HepG2 (cell line): ENCODE results near the gene SNX9. TPM values are rescaled to one million over a fixed set of nuclear protein-coding genes. Genes with fewer than 3 reads are reported as not detected.

ENCODE experiments used
- CCDC6 ChIP-seq: sonication (generic); formaldehyde crosslinking; IDR thresholded peaks from 2 replicates; pipeline ENCODE4 v1.8.1; 2022; ENCODE audit warnings: mild to moderate bottlenecking, missing genetic modification reagents, moderate library complexity
- ELF1 ChIP-seq: sonication (generic); formaldehyde crosslinking; IDR thresholded peaks from 2 replicates; pipeline ENCODE4 v1.4.0; 2020; ENCODE audit warnings: missing genetic modification reagents
- FOXK2 ChIP-seq: fragments of 450-650 bp; IDR thresholded peaks from 2 replicates; pipeline ENCODE4 v1.6.1; 2016
- GTF2F1 ChIP-seq: fragments of 150-350 bp; IDR thresholded peaks from 2 replicates; pipeline ENCODE4 v1.6.1; 2014; ENCODE audit warnings: low read length
- KLF13 ChIP-seq: sonication (generic); formaldehyde crosslinking; IDR thresholded peaks from 2 replicates; pipeline ENCODE4 v1.4.0; 2020; ENCODE audit warnings: mild to moderate bottlenecking, missing genetic modification reagents
- KLF16 ChIP-seq, 2 experiments: sonication (generic) in 1 of 2; formaldehyde crosslinking in 1 of 2; IDR thresholded peaks; 2 replicates each; pipeline versions ENCODE4 v1.6.1 to v1.8.0; 2016 to 2023; ENCODE audit warnings: missing genetic modification reagents in 2 of 2, missing compliant biosample characterization in 1 of 2
- MXI1 ChIP-seq: IDR thresholded peaks from 3 replicates; pipeline ENCODE4 v1.6.1; 2012; ENCODE audit warnings: low read depth, low read length, inconsistent platforms, borderline replicate concordance
- NCOA2 ChIP-seq: sonication (generic); formaldehyde crosslinking; IDR thresholded peaks from 2 replicates; pipeline ENCODE4 v1.8.0; 2022; ENCODE audit warnings: inconsistent platforms
- NRL ChIP-seq: sonication (generic); formaldehyde crosslinking; IDR thresholded peaks from 2 replicates; pipeline ENCODE4 v1.5.0; 2020; ENCODE audit warnings: missing genetic modification reagents, mild to moderate bottlenecking, moderate library complexity, borderline replicate concordance
- RCOR2 ChIP-seq: IDR thresholded peaks from 2 replicates; pipeline ENCODE4 v1.6.1; 2016; ENCODE audit warnings: missing biosample characterization, missing genetic modification reagents
- RFX1 ChIP-seq: fragments of 450-650 bp; IDR thresholded peaks from 2 replicates; pipeline ENCODE4 v1.6.1; 2017
- SAP130 ChIP-seq: IDR thresholded peaks from 2 replicates; pipeline ENCODE4 v1.6.1; 2016; ENCODE audit warnings: low read depth
- TARDBP ChIP-seq: sonication (generic); formaldehyde crosslinking; IDR thresholded peaks from 2 replicates; pipeline ENCODE4 v1.8.0; 2022; ENCODE audit warnings: mild to moderate bottlenecking, missing genetic modification reagents
- TBX3 ChIP-seq: fragments of 450-650 bp; IDR thresholded peaks from 2 replicates; pipeline ENCODE4 v1.6.1; 2017; ENCODE audit warnings: antibody characterized with exemption, mild to moderate bottlenecking, inconsistent platforms, borderline replicate concordance
- TIGD3 ChIP-seq: sonication (generic); formaldehyde crosslinking; IDR thresholded peaks from 2 replicates; pipeline ENCODE4 v1.5.1; 2020; ENCODE audit warnings: mild to moderate bottlenecking, missing genetic modification reagents, borderline replicate concordance
- TOPORS ChIP-seq: sonication (generic); formaldehyde crosslinking; IDR thresholded peaks from 2 replicates; pipeline ENCODE4 v1.8.0; 2023; ENCODE audit warnings: mild to moderate bottlenecking, missing genetic modification reagents
- ZFP36 ChIP-seq: fragments of 150-350 bp; IDR thresholded peaks from 2 replicates; pipeline ENCODE4 v1.6.1; 2018; ENCODE audit warnings: borderline replicate concordance, low read length, low read depth; ENCODE audit not compliant: partially characterized antibody
- ZFX ChIP-seq: sonication (generic); formaldehyde crosslinking; IDR thresholded peaks from 2 replicates; pipeline ENCODE4 v1.4.0; 2020; ENCODE audit warnings: mild to moderate bottlenecking, low read depth, missing genetic modification reagents, moderate library complexity
- ZNF18 ChIP-seq: sonication (generic); formaldehyde crosslinking; IDR thresholded peaks from 2 replicates; pipeline ENCODE4 v1.8.0; 2022; ENCODE audit warnings: mild to moderate bottlenecking, missing genetic modification reagents; ENCODE audit not compliant: insufficient replicate concordance
- ZNF235 ChIP-seq: sonication (generic); formaldehyde crosslinking; IDR thresholded peaks from 2 replicates; pipeline ENCODE4 v1.8.1; 2023; ENCODE audit warnings: mild to moderate bottlenecking, missing genetic modification reagents, borderline replicate concordance
- ZNF276 ChIP-seq: sonication (generic); formaldehyde crosslinking; IDR thresholded peaks from 2 replicates; pipeline ENCODE4 v1.4.0; 2020; ENCODE audit warnings: mild to moderate bottlenecking, low read depth, missing genetic modification reagents
- ZNF326 ChIP-seq: sonication (generic); formaldehyde crosslinking; IDR thresholded peaks from 2 replicates; pipeline ENCODE4 v1.4.0; 2020; ENCODE audit warnings: missing genetic modification reagents, borderline replicate concordance
- ZNF549 ChIP-seq: sonication (generic); formaldehyde crosslinking; IDR thresholded peaks from 2 replicates; pipeline ENCODE4 v1.5.0; 2020; ENCODE audit warnings: missing genetic modification reagents
- ZNF691 ChIP-seq: sonication (generic); formaldehyde crosslinking; IDR thresholded peaks from 2 replicates; pipeline ENCODE4 v1.4.0; 2020; ENCODE audit warnings: missing genetic modification reagents, low read depth, mild to moderate bottlenecking, borderline replicate concordance
- ZNF776 ChIP-seq: sonication (generic); formaldehyde crosslinking; IDR thresholded peaks from 2 replicates; pipeline ENCODE4 v1.4.0; 2020; ENCODE audit warnings: mild to moderate bottlenecking, missing genetic modification reagents
- ZNF879 ChIP-seq: sonication (generic); formaldehyde crosslinking; IDR thresholded peaks from 2 replicates; pipeline ENCODE4 v1.8.1; 2023; ENCODE audit warnings: missing genetic modification reagents
- polyA plus RNA-seq, 8 experiments: library from polyadenylated mRNA; depleted of rRNA in 3 of 8; stranded (reverse) in 7 of 8; unstranded in 1 of 8; fragments of >200 nt; fragmentation: Illumina TruSeq in 4 of 8; extraction: Trizol in 4 of 8; gene quantifications; 2 replicates each; pipeline versions ENCODE4 v1.2.1 to v1.2.3, GENCODE V29; 2011 to 2016; ENCODE audit warnings: low read depth in 4 of 8, missing spikeins in 1 of 8, mixed read lengths in 1 of 8; ENCODE audit not compliant: insufficient read depth in 1 of 8
- total RNA-seq, 5 experiments: library from RNA; depleted of rRNA; stranded (reverse); fragments of >200 nt; fragmentation: Illumina TruSeq; extraction: Trizol; gene quantifications; 2 replicates each; pipeline ENCODE4 v1.2.3, GENCODE V29; 2016; ENCODE audit warnings: low read depth in 1 of 5

SNX9 gene
- total and polyA plus RNA-seq, 2 of the 13 experiments (the other 11 are each of a cell fraction or from before 2014, with no cell fraction given), result 21.9 to 36.0 TPM

GRCh38 chr6:157982563-157983405 lies 159.7 kb downstream of the SNX9 start (continued):
- TF ChIP-seq ZNF276 (0 out of 2 replicates have a peak, but pooled peaks have one; percentile 59), ZNF326 (no peak), KLF13 (CRISPR knock-in tag) (no peak), ZNF776 (CRISPR knock-in tag) (no peak), ZNF235 (CRISPR knock-in tag) (no peak), GTF2F1 (peak; percentile 61; the same call in 1 of the 2 replicates), FOXK2 (no peak), SAP130 (CRISPR knock-in tag) (peak; percentile 93), NRL (no peak), ZNF549 (CRISPR knock-in tag) (no peak), RFX1 (no peak), MXI1 (peak; percentile 78; the same call in 1 of the 3 replicates), TARDBP (peak; percentile 20; the same call in 1 of the 2 replicates), CCDC6 (peak; percentile 74; the same call in 1 of the 2 replicates), ZNF18 (peak; percentile 50), ZFX (peak; percentile 41; the same call in 1 of the 2 replicates), TOPORS (CRISPR knock-in tag) (no peak), ZNF691 (CRISPR knock-in tag) (peak; percentile 45; the same call in 1 of the 2 replicates), ZNF879 (no peak), RCOR2 (CRISPR knock-in tag) (peak; percentile 99), TIGD3 (CRISPR knock-in tag) (no peak), TBX3 (no peak), NCOA2 (CRISPR knock-in tag) (peak; percentile 42; the same call in 1 of the 2 replicates), ELF1 (CRISPR knock-in tag) (no peak), ZFP36 (no peak), KLF16 (CRISPR knock-in tag; IDR thresholded peaks at IDR 0.05) (peak in 1 of 2 experiments; percentile 68; a peak in 2 of 4 replicates)
